ENCODE data around the gene MLF1. TPM values are rescaled to one million over a fixed set of nuclear protein-coding genes. Genes with fewer than 3 reads are reported as not detected.

Gene MLF1
- total and polyA plus RNA-seq, 2 experiments from 2014 or later: 15.6 to 17.3 TPM

GRCh38 chr3:158569794-158570193, 1.2 kb upstream of the MLF1 start:
- H3K4me2 ChIP-seq (ENCODE audit: unreplicated experiment): no peak overlapping the region
- H3K4me1 ChIP-seq (ENCODE audit: insufficient read depth): no peaks in the 10 kb centered on the region
- H3K9me3 ChIP-seq (ENCODE audit: low read depth): no peaks in the 10 kb centered on the region
- H4K20me1 ChIP-seq (ENCODE audit: insufficient read depth): no peaks in the 10 kb centered on the region
- H3K79me2 ChIP-seq (ENCODE audit: insufficient read depth): no peaks in the 10 kb centered on the region
- WGBS, 2 experiments (ENCODE audit: low coverage in 1 of 2, low lambda C conversion rate in 2 of 2, missing lambda C conversion rate in 2 of 2): 15 to 20% methylated on average over 3 of the region's 3 CpGs
- in situ Hi-C loops (cut with MboI): no loop called here
- DNase-seq: no peak
- no peak overlapping the region for H3K9ac ChIP-seq
- no peak overlapping the region for H3K4me3 ChIP-seq
- H2AFZ ChIP-seq: no peak overlapping the region
- H3K27me3 ChIP-seq (replicated peaks; ENCODE audit: insufficient read depth): no peaks in the 10 kb centered on the region
- H3K36me3 ChIP-seq (ENCODE audit: low read depth): no peaks in the 10 kb centered on the region
- no peak overlapping the region for H3K27ac ChIP-seq
- no peaks in the 10 kb centered on the region for H3K9me2 ChIP-seq (ENCODE audit: insufficient read depth)
- no peaks in the 10 kb centered on the region for H3F3A ChIP-seq (ENCODE audit: insufficient read depth)
- TF ChIP-seq EZH2phosphoT487 (IDR thresholded peaks at IDR 0.05; ENCODE audit: insufficient read depth, low read depth) (no peak), EZH2 (IDR thresholded peaks at IDR 0.05; ENCODE audit: insufficient read depth, poor library complexity, severe bottlenecking) (no peak)

- no peak overlapping the region for H3K27ac ChIP-seq
- TF ChIP-seq EZH2phosphoT487 (IDR thresholded peaks at IDR 0.05; ENCODE audit: insufficient read depth, low read depth) (no peak), EZH2 (IDR thresholded peaks at IDR 0.05; ENCODE audit: insufficient read depth, poor library complexity, severe bottlenecking) (no peak)
- no peak overlapping the region for H3K4me2 ChIP-seq (ENCODE audit: unreplicated experiment)
- no peaks in the 10 kb centered on the region for H3K27me3 ChIP-seq (replicated peaks; ENCODE audit: insufficient read depth)
- H3K9ac ChIP-seq: no peak overlapping the region
- H3K79me2 ChIP-seq (ENCODE audit: insufficient read depth): no peaks in the 10 kb centered on the region
- WGBS, 2 experiments (ENCODE audit: low coverage in 1 of 2, low lambda C conversion rate in 2 of 2, missing lambda C conversion rate in 2 of 2): 91 to 100% methylated on average over 2 to 16 of the region's 16 CpGs
- H4K20me1 ChIP-seq (ENCODE audit: insufficient read depth): no peaks in the 10 kb centered on the region
- H3K36me3 ChIP-seq (ENCODE audit: low read depth): no peaks in the 10 kb centered on the region
- no peaks in the 10 kb centered on the region for H3K4me1 ChIP-seq (ENCODE audit: insufficient read depth)
- H3K9me2 ChIP-seq (ENCODE audit: insufficient read depth): no peaks in the 10 kb centered on the region
- no peak overlapping the region for H2AFZ ChIP-seq
- in situ Hi-C loops (cut with MboI): no loop called here
- H3K9me3 ChIP-seq (ENCODE audit: low read depth): no peaks in the 10 kb centered on the region
- no peak for DNase-seq
- no peaks in the 10 kb centered on the region for H3F3A ChIP-seq (ENCODE audit: insufficient read depth)
- H3K4me3 ChIP-seq: no peak overlapping the region
These were observed 1.2 kb downstream of the MLF1 start for GRCh38 chr3:158571969-158572765.

DNA sequence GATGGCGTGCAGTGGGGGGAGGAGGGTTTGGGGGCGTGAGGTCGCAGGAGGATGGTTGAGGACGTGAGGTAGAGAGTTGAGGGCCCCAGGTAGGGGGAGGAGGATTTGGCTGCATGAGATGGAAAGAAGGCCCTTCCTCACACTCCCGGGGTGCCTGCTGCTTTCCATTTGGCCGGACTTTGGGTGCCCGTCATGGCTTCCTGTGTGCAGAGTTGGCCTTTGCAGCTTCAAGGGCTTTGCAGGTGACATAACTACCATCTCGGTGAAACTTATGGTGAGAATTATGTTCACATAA, 1.7 kb downstream of the MLF1 start:
- no peak overlapping the region for H2AFZ ChIP-seq
- H3K4me1 ChIP-seq (ENCODE audit: insufficient read depth): no peaks in the 10 kb centered on the region
- no peak overlapping the region for H3K9ac ChIP-seq
- no peaks in the 10 kb centered on the region for H3K9me2 ChIP-seq (ENCODE audit: insufficient read depth)
- no peak for DNase-seq
- TF ChIP-seq EZH2phosphoT487 (IDR thresholded peaks at IDR 0.05; ENCODE audit: insufficient read depth, low read depth) (no peak), EZH2 (IDR thresholded peaks at IDR 0.05; ENCODE audit: insufficient read depth, poor library complexity, severe bottlenecking) (no peak)
- no peaks in the 10 kb centered on the region for H4K20me1 ChIP-seq (ENCODE audit: insufficient read depth)
- no peaks in the 10 kb centered on the region for H3K9me3 ChIP-seq (ENCODE audit: low read depth)
- H3K79me2 ChIP-seq (ENCODE audit: insufficient read depth): no peaks in the 10 kb centered on the region
- H3K36me3 ChIP-seq (ENCODE audit: low read depth): no peaks in the 10 kb centered on the region
- H3F3A ChIP-seq (ENCODE audit: insufficient read depth): no peaks in the 10 kb centered on the region
- H3K27ac ChIP-seq: no peak overlapping the region
- no peak overlapping the region for H3K4me3 ChIP-seq
- 59 to 83% methylated on average over 4 to 8 of the region's 8 CpGs for WGBS, 2 experiments (ENCODE audit: low coverage in 1 of 2, low lambda C conversion rate in 2 of 2, missing lambda C conversion rate in 2 of 2)
- in situ Hi-C loops (cut with MboI): no loop called here
- no peak overlapping the region for H3K4me2 ChIP-seq (ENCODE audit: unreplicated experiment)
- H3K27me3 ChIP-seq (replicated peaks; ENCODE audit: insufficient read depth): no peaks in the 10 kb centered on the region

DNA sequence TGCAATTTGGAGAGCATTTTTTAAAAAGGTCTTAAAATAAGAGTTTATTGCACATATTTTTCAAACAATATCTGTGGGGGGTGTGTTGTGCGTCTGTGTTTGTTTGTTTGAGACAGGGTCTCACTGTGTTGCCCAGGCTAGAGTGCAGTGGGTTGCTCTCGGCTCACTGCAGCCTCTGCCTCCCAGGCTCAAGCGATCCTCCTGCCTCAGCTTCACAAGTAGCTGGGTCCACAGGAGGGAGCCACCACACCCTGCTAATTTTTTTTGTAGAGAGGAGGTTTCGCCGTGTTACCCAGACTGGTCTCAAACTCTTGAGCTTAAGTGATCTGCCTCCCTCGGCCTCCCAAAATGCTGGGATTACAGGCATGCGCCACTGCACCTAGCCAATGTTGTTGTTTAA, 2.7 kb downstream of the MLF1 start:
- Histone ChIP-seq H3K4me1 (ENCODE audit: insufficient read depth) (no peaks in the 10 kb centered on the region), H3K79me2 (ENCODE audit: insufficient read depth) (no peaks in the 10 kb centered on the region), H3K9ac (no peak overlapping the region), H3K4me2 (ENCODE audit: unreplicated experiment) (no peak overlapping the region), H3K9me3 (ENCODE audit: low read depth) (no peaks in the 10 kb centered on the region), H3K36me3 (ENCODE audit: low read depth) (no peaks in the 10 kb centered on the region), H3F3A (ENCODE audit: insufficient read depth) (no peaks in the 10 kb centered on the region), H3K27ac (no peak overlapping the region), H2AFZ (no peak overlapping the region), H3K27me3 (replicated peaks; ENCODE audit: insufficient read depth) (no peaks in the 10 kb centered on the region), H4K20me1 (ENCODE audit: insufficient read depth) (no peaks in the 10 kb centered on the region), H3K4me3 (no peak overlapping the region), H3K9me2 (ENCODE audit: insufficient read depth) (no peaks in the 10 kb centered on the region)
- no peak for TF ChIP-seq EZH2 (IDR thresholded peaks at IDR 0.05; ENCODE audit: insufficient read depth, poor library complexity, severe bottlenecking)
- no peak for TF ChIP-seq EZH2phosphoT487 (IDR thresholded peaks at IDR 0.05; ENCODE audit: insufficient read depth, low read depth)
- 78 to 79% methylated on average over 7 of the region's 7 CpGs for WGBS, 2 experiments (ENCODE audit: low coverage in 1 of 2, low lambda C conversion rate in 2 of 2, missing lambda C conversion rate in 2 of 2)
- in situ Hi-C loops (cut with MboI): no loop called here
- no peak for DNase-seq

Data from GM23248 (cell line).